CD4-positive, alpha-beta T cell treated with Interleukin-1 beta for 1 hour (primary cell): Measurements from ENCODE around the gene HOXD8.

Experiments used
- DNase-seq, 2 donors: peaks; one replicate each; pipeline ENCODE4 v3.0.0-alpha.2; 2020 to 2022

Gene HOXD8

GRCh38 chr2:176117162-176117822 lies 12.2 kb upstream of the HOXD8 start:
- no peak for DNase-seq

- no peak for DNase-seq
Measured at GRCh38 chr2:176117823-176118371, 11.6 kb upstream of the HOXD8 start.

GRCh38 chr2:176118601-176119339 lies 10.7 kb upstream of the HOXD8 start:
- DNase-seq: no peak

GRCh38 chr2:176120364-176121189 lies 8.9 kb upstream of the HOXD8 start:
- no peak for DNase-seq

GRCh38 chr2:176121190-176122051 lies 8.1 kb upstream of the HOXD8 start:
- DNase-seq: no peak

GRCh38 chr2:176122052-176122682 lies 7.3 kb upstream of the HOXD8 start:
- DNase-seq: no peak

- DNase-seq: peak in 1 of 2 donors; percentile 13
Measured at GRCh38 chr2:176122683-176123410, 6.7 kb upstream of the HOXD8 start, which contains the start of gene HOXD9. Gene HOXD9 (plus strand): TSS chr2:176122719. CDS start chr2:176122769, 50 bp downstream.

GRCh38 chr2:176123411-176124109 lies 5.9 kb upstream of the HOXD8 start:
- no peak for DNase-seq

- no peak for DNase-seq
Measured at GRCh38 chr2:176124110-176124946, 5.2 kb upstream of the HOXD8 start.

GRCh38 chr2:176124947-176125771 lies 4.3 kb upstream of the HOXD8 start:
- no peak for DNase-seq

GRCh38 chr2:176125772-176126054 lies 3.8 kb upstream of the HOXD8 start:
- DNase-seq: no peak

GRCh38 chr2:176126929-176127773 lies 2.4 kb upstream of the HOXD8 start:
- peak; percentile 48 to 64 for DNase-seq

- no peak for DNase-seq
Measured at GRCh38 chr2:176127774-176128072, 1.8 kb upstream of the HOXD8 start.

- DNase-seq: no peak
Measured at GRCh38 chr2:176128172-176128981, 1.1 kb upstream of the HOXD8 start.

- DNase-seq: no peak
Measured at GRCh38 chr2:176129813-176130146, 275 bp downstream of the HOXD8 start.

GRCh38 chr2:176130147-176130956 lies 847 bp downstream of the HOXD8 start:
- no peak for DNase-seq
